Heart right ventricle (tissue), 16 donors: ENCODE measurements around the gene SLC9C1. TPM values are rescaled to one million over a fixed set of nuclear protein-coding genes. Genes with fewer than 3 reads are reported as not detected.

Source experiments
- ATAC-seq, 8 donors: fragments of 200-7000 bp; cut with Tn5 transposase; one replicate each; pipeline ENCODE4 v1.9.1; 2020; ENCODE audit warnings: mild to moderate bottlenecking in 8 of 8, moderate library complexity in 8 of 8, moderate number of reproducible peaks in 1 of 8
- DNase-seq, 2 donors: peaks; one replicate each; pipeline ENCODE4 v3.0.0-alpha.2; 2020
- H3K27ac ChIP-seq, 10 donors: fragments of 200-600 bp; sonication (generic) in 2 of 10; one replicate each; pipeline versions ENCODE4 v1.5.0 to v1.8.0; 2020 to 2022; ENCODE audit warnings: mild to moderate bottlenecking in 3 of 10
- H3K27me3 ChIP-seq, 7 donors: fragments of 200-600 bp; one replicate each; pipeline ENCODE4 v1.8.0; 2021 to 2022; ENCODE audit warnings: mild to moderate bottlenecking in 2 of 7
- H3K36me3 ChIP-seq, 9 donors: fragments of 200-600 bp; sonication (generic) in 1 of 9; one replicate each; pipeline versions ENCODE4 v1.5.0 to v1.8.0; 2020 to 2022; ENCODE audit warnings: mild to moderate bottlenecking in 2 of 9
- H3K4me1 ChIP-seq, 9 donors: fragments of 200-600 bp; sonication (generic) in 1 of 9; one replicate each; pipeline versions ENCODE4 v1.5.0 to v1.8.0; 2020 to 2022; ENCODE audit warnings: mild to moderate bottlenecking in 4 of 9
- H3K4me3 ChIP-seq, 10 donors: fragments of 200-600 bp; sonication (generic) in 2 of 10; one replicate each; pipeline versions ENCODE4 v1.5.0 to v1.8.0; 2020 to 2022; ENCODE audit warnings: mild to moderate bottlenecking in 7 of 10, moderate library complexity in 2 of 10
- H3K9me3 ChIP-seq, 11 donors: fragments of 200-600 bp in 10 of 11; sonication (generic) in 2 of 11; one replicate each; pipeline versions ENCODE4 v1.5.0 to v1.8.0; 2013 to 2022; ENCODE audit warnings: mild to moderate bottlenecking in 2 of 11, control low read depth in 1 of 11, moderate library complexity in 1 of 11
- CTCF ChIP-seq, 9 donors: fragments of 200-600 bp; sonication (generic) in 2 of 9; IDR thresholded peaks; one replicate each; pipeline versions ENCODE4 v1.5.0 to v1.8.0; 2021 to 2022; ENCODE audit warnings: antibody characterized with exemption in 9 of 9, mild to moderate bottlenecking in 5 of 9, moderate library complexity in 1 of 9
- WGBS, 2 donors: extraction: QIAGEN DNeasy Blood & Tissue Kit; methylation state at CpG; one replicate each; pipeline ENCODE4 v1.1.7; 2013; ENCODE audit warnings: inconsistent platforms in 1 of 2; 5-methylcytosine and 5-hydroxymethylcytosine counted together
- intact Hi-C, 10 donors: fragments of 100-400 bp; cut with DNase I; formaldehyde crosslinking; loops; one replicate each; pipeline versions ENCODE4 v1.11.1 to v1.14.2; 2022
- polyA plus RNA-seq, 2 donors: library from polyadenylated mRNA; stranded (reverse); fragments of 200-250 nt; gene quantifications; one replicate each; pipeline ENCODE4 v1.2.3, GENCODE V29; 2013
- total RNA-seq, 10 donors: library from RNA; stranded (reverse); fragmentation: NEBNext Ultra II Directional in 3 of 10; extraction: Animal tissue kit (Norgen Biotek cat#: 25700) in 3 of 10; gene quantifications; one replicate each; pipeline versions ENCODE4 v1.2.1 to v1.2.4, GENCODE V29; 2021 to 2023
- donor health status: Arrhythmogenic right ventricular cardiomyopathy.
- donor health status: ischemic (EF 13 %, LVEDD 7.1; RV severe dilation, severe dysfunction).
- donor health status: healthy with polysubstance abuse.
- donor health status: DM: no; HTN: yes; CAD: no.
- donor health status: DM: no; HTN: no; CAD: no.
- donor health status: ischemic (EF 25% LVEDD 6.9; RV normal size, moderate dysfunction).
- donor health status: ischemic (EF 25% LVEDD 5.7; RV mildly dilated, moderate dysfunction).
- donor health status: healthy.
- donor health status: DM: yes; HTN: yes; CAD: no.
- donor health status: Ischemic cardiomyopathy.
- donor health status: ischemic (EF 35%, LVEDD 5.7; RV mildly dilated, moderate dysfunction).
- donor health status: nonischemic (EF 11% LVEDD 7.7; RV severe dilation, severe dysfunction).
- donor health status: DM: yes; HTN: yes; CAD: no.
- donor health status: PGD.
- donor health status: ischemic (EF 29% LVEDD 5.4; RV normal size, mild dysfunction).
- donor health status: nonischemic (EF 23%, LVEDD 6.1; RV moderate dilation, normal function).

SLC9C1 gene
- total and polyA plus RNA-seq, 12 donors: 0.10 to 2.2 (median 1.5) TPM

GRCh38 chr3:112143689-112144088 is 150.3 kb downstream of the SLC9C1 start:
- H3K27ac ChIP-seq: no peak overlapping the region
- H3K4me1 ChIP-seq: no peaks in the 10 kb centered on the region
- 90 to 100% methylated on average over 1 of the region's 1 CpG for WGBS, 2 donors
- H3K27me3 ChIP-seq: no peaks in the 10 kb centered on the region
- ATAC-seq (no peak), DNase-seq (no peak)
- no peak overlapping the region for H3K4me3 ChIP-seq
- TF ChIP-seq CTCF (IDR thresholded peaks at IDR 0.05): no peak
- peaks cover 0 to 45% (median 5%) of the 10 kb centered on the region in 11 donors for H3K9me3 ChIP-seq
- no peaks in the 10 kb centered on the region for H3K36me3 ChIP-seq
- intact Hi-C loops: no loop called here

GRCh38 chr3:112143251-112143650 is 150.8 kb downstream of the SLC9C1 start:
- TF ChIP-seq CTCF (IDR thresholded peaks at IDR 0.05): no peak
- no peaks in the 10 kb centered on the region for H3K4me1 ChIP-seq
- no peaks in the 10 kb centered on the region for H3K27me3 ChIP-seq
- ATAC-seq: no peak
- 93 to 97% methylated on average over 1 of the region's 1 CpG for WGBS, 2 donors
- H3K4me3 ChIP-seq: no peak overlapping the region
- DNase-seq: no peak
- H3K27ac ChIP-seq: no peak overlapping the region
- intact Hi-C loops: no loop called here
- H3K36me3 ChIP-seq: no peaks in the 10 kb centered on the region
- H3K9me3 ChIP-seq: peaks cover 0 to 44% (median 5%) of the 10 kb centered on the region in 11 donors

GRCh38 chr3:112141293-112141692 is 152.7 kb downstream of the SLC9C1 start:
- H3K27me3 ChIP-seq: no peaks in the 10 kb centered on the region
- TF ChIP-seq CTCF (IDR thresholded peaks at IDR 0.05): no peak
- intact Hi-C loops: no loop called here
- DNase-seq: no peak
- no peak overlapping the region for H3K4me3 ChIP-seq
- H3K27ac ChIP-seq: no peak overlapping the region
- 90 to 94% methylated on average over 2 of the region's 2 CpGs for WGBS, 2 donors
- H3K9me3 ChIP-seq: peaks cover 0 to 25% (median 5%) of the 10 kb centered on the region in 11 donors
- ATAC-seq: no peak
- peaks cover 0 to 14% (median 0%) of the 10 kb centered on the region in 9 donors for H3K4me1 ChIP-seq
- no peaks in the 10 kb centered on the region for H3K36me3 ChIP-seq

GRCh38 chr3:112140584-112140983 is 153.4 kb downstream of the SLC9C1 start:
- DNase-seq: no peak
- H3K9me3 ChIP-seq: peaks cover 0 to 19% (median 5%) of the 10 kb centered on the region in 11 donors
- no peak for ATAC-seq
- 97% methylated on average over 1 of the region's 1 CpG for WGBS, 2 donors
- no peak for TF ChIP-seq CTCF (IDR thresholded peaks at IDR 0.05)
- peaks cover 0 to 14% (median 0%) of the 10 kb centered on the region in 9 donors for H3K4me1 ChIP-seq
- intact Hi-C loops: no loop called here
- no peak overlapping the region for H3K27ac ChIP-seq
- no peaks in the 10 kb centered on the region for H3K27me3 ChIP-seq
- H3K4me3 ChIP-seq: no peak overlapping the region
- H3K36me3 ChIP-seq: no peaks in the 10 kb centered on the region
